Measurements from ENCODE around the gene SSTR5. TPM values are rescaled to one million over a fixed set of nuclear protein-coding genes. Genes with fewer than 3 reads are reported as not detected.
A peak's percentile ranks its signal among the peaks of the same experiment; 100 is the strongest.

Gene SSTR5
- total RNA-seq, 1 experiment from 2014 or later: not detected

GRCh38 chr16:1107731-1108130 lies 35.2 kb downstream of the SSTR5 start:
- Histone ChIP-seq H3K9me3 (ENCODE audit: insufficient read depth, low read depth) (no peaks in the 10 kb centered on the region), H3K9me2 (ENCODE audit: insufficient read depth) (no peaks in the 10 kb centered on the region), H3K36me3 (ENCODE audit: low read depth) (no peaks in the 10 kb centered on the region), H3K27me3 (ENCODE audit: insufficient read depth, low read depth) (peaks cover 79% of the 10 kb centered on the region), H3K79me2 (ENCODE audit: low read depth) (no peaks in the 10 kb centered on the region), H2AFZ (no peak overlapping the region), H4K20me1 (ENCODE audit: insufficient read depth) (no peaks in the 10 kb centered on the region), H3K4me2 (no peak overlapping the region), H3F3A (ENCODE audit: insufficient read depth, low read depth) (no peaks in the 10 kb centered on the region), H3K4me3 (no peak overlapping the region), H3K4me1 (replicated peaks; ENCODE audit: insufficient read depth) (no peaks in the 10 kb centered on the region), H3K27ac (no peak overlapping the region)
- intact Hi-C loops (cut with micrococcal nuclease; ENCODE audit: unreplicated experiment): no loop called here
- BruUV-seq (replicated peaks): no TSS peak
- DNase-seq: no peak
- TF ChIP-seq, protein P1, sequence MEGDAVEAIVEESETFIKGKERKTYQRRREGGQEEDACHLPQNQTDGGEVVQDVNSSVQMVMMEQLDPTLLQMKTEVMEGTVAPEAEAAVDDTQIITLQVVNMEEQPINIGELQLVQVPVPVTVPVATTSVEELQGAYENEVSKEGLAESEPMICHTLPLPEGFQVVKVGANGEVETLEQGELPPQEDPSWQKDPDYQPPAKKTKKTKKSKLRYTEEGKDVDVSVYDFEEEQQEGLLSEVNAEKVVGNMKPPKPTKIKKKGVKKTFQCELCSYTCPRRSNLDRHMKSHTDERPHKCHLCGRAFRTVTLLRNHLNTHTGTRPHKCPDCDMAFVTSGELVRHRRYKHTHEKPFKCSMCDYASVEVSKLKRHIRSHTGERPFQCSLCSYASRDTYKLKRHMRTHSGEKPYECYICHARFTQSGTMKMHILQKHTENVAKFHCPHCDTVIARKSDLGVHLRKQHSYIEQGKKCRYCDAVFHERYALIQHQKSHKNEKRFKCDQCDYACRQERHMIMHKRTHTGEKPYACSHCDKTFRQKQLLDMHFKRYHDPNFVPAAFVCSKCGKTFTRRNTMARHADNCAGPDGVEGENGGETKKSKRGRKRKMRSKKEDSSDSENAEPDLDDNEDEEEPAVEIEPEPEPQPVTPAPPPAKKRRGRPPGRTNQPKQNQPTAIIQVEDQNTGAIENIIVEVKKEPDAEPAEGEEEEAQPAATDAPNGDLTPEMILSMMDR (conservative IDR thresholded peaks at IDR 0.05): no peak
- no peak for TF ChIP-seq EZH2 (IDR thresholded peaks at IDR 0.05; ENCODE audit: low read depth)
- POLR2A ChIA-PET (ENCODE audit: unreplicated experiment): no interaction called here
- CTCF ChIA-PET: no interaction called here

GRCh38 chr16:1108299-1109252 lies 36.0 kb downstream of the SSTR5 start:
- peaks cover 83% of the 10 kb centered on the region for H3K27me3 ChIP-seq (ENCODE audit: insufficient read depth, low read depth)
- H3K27ac ChIP-seq: no peak overlapping the region
- no peaks in the 10 kb centered on the region for H3K9me2 ChIP-seq (ENCODE audit: insufficient read depth)
- no peaks in the 10 kb centered on the region for H3K9me3 ChIP-seq (ENCODE audit: insufficient read depth, low read depth)
- no peak overlapping the region for H3K4me3 ChIP-seq
- H3K36me3 ChIP-seq (ENCODE audit: low read depth): no peaks in the 10 kb centered on the region
- peak in 1 of 2 experiments; percentile 46 for DNase-seq
- no peaks in the 10 kb centered on the region for H3K79me2 ChIP-seq (ENCODE audit: low read depth)
- BruUV-seq (replicated peaks): no TSS peak
- ChIA-PET CTCF (no interaction called here), POLR2A (ENCODE audit: unreplicated experiment) (no interaction called here)
- H2AFZ ChIP-seq: no peak overlapping the region
- intact Hi-C loops (cut with micrococcal nuclease; ENCODE audit: unreplicated experiment): no loop called here
- no peaks in the 10 kb centered on the region for H3K4me1 ChIP-seq (replicated peaks; ENCODE audit: insufficient read depth)
- no peak overlapping the region for H3K4me2 ChIP-seq
- no peaks in the 10 kb centered on the region; the same call in 1 of the 2 replicates for H4K20me1 ChIP-seq (ENCODE audit: insufficient read depth)
- TF ChIP-seq, protein P1 (conservative IDR thresholded peaks at IDR 0.05): no peak
- peak; percentile 84; the same call in 1 of the 2 replicates for TF ChIP-seq EZH2 (IDR thresholded peaks at IDR 0.05; ENCODE audit: low read depth)
- H3F3A ChIP-seq (ENCODE audit: insufficient read depth, low read depth): no peaks in the 10 kb centered on the region

- Histone ChIP-seq H3K4me2 (no peak overlapping the region), H3F3A (ENCODE audit: insufficient read depth, low read depth) (no peaks in the 10 kb centered on the region), H3K27ac (no peak overlapping the region), H3K4me1 (replicated peaks; ENCODE audit: insufficient read depth) (no peaks in the 10 kb centered on the region), H3K9me3 (ENCODE audit: insufficient read depth, low read depth) (no peaks in the 10 kb centered on the region), H3K36me3 (ENCODE audit: low read depth) (no peaks in the 10 kb centered on the region), H2AFZ (no peak overlapping the region), H3K9me2 (ENCODE audit: insufficient read depth) (no peaks in the 10 kb centered on the region), H3K4me3 (no peak overlapping the region), H4K20me1 (ENCODE audit: insufficient read depth) (no peaks in the 10 kb centered on the region; the same call in 1 of the 2 replicates), H3K27me3 (ENCODE audit: insufficient read depth, low read depth) (peaks cover 77% of the 10 kb centered on the region), H3K79me2 (ENCODE audit: low read depth) (no peaks in the 10 kb centered on the region)
- ChIA-PET CTCF (no interaction called here), POLR2A (ENCODE audit: unreplicated experiment) (no interaction called here)
- no peak for DNase-seq
- BruUV-seq (replicated peaks): no TSS peak
- TF ChIP-seq EZH2 (IDR thresholded peaks at IDR 0.05; ENCODE audit: low read depth): no peak
- TF ChIP-seq, protein P1 (conservative IDR thresholded peaks at IDR 0.05): no peak
- intact Hi-C loops (cut with micrococcal nuclease; ENCODE audit: unreplicated experiment): no loop called here
These were observed 37.1 kb downstream of the SSTR5 start for GRCh38 chr16:1109648-1110047.
